ENCODE data around the gene OR51E1.

Gene OR51E1

DNA sequence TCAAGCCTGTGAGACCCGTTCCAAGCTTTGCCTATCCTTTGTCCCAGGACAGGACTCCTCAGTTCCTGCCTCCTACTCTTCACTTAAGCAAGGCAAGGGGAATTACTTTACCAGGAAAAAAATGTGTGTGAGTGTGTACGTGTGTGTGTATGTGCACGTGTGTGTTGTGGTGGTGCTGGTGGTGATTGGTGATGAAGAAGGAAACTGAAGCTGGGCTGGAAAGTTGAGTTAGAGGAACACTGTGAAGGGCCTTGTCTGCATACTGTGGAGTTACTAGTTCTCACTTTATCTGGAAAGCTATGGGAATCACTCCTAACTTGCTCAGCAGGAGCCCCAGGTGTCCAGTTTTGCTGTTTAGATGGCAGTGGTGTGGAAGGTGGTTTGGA is 6.1 kb upstream of the OR51E1 start:
- H3K4me3 ChIP-seq (ENCODE audit: low read depth, low read length), result no peak overlapping the region
- TF ChIP-seq, protein P1, sequence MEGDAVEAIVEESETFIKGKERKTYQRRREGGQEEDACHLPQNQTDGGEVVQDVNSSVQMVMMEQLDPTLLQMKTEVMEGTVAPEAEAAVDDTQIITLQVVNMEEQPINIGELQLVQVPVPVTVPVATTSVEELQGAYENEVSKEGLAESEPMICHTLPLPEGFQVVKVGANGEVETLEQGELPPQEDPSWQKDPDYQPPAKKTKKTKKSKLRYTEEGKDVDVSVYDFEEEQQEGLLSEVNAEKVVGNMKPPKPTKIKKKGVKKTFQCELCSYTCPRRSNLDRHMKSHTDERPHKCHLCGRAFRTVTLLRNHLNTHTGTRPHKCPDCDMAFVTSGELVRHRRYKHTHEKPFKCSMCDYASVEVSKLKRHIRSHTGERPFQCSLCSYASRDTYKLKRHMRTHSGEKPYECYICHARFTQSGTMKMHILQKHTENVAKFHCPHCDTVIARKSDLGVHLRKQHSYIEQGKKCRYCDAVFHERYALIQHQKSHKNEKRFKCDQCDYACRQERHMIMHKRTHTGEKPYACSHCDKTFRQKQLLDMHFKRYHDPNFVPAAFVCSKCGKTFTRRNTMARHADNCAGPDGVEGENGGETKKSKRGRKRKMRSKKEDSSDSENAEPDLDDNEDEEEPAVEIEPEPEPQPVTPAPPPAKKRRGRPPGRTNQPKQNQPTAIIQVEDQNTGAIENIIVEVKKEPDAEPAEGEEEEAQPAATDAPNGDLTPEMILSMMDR (IDR thresholded peaks at IDR 0.05; ENCODE audit: low read depth, low read length, missing control alignments), result no peak
- DNase-seq (ENCODE audit: low read depth), result no peak

DNA sequence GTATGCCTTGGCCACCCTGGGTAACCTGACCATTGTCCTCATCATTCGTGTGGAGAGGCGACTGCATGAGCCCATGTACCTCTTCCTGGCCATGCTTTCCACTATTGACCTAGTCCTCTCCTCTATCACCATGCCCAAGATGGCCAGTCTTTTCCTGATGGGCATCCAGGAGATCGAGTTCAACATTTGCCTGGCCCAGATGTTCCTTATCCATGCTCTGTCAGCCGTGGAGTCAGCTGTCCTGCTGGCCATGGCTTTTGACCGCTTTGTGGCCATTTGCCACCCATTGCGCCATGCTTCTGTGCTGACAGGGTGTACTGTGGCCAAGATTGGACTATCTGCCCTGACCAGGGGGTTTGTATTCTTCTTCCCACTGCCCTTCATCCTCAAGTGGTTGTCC is 3.9 kb upstream of the OR51E1 start:
- TF ChIP-seq, protein P1 (IDR thresholded peaks at IDR 0.05; ENCODE audit: low read depth, low read length, missing control alignments), result no peak
- H3K4me3 ChIP-seq (ENCODE audit: low read depth, low read length), result no peak overlapping the region
- DNase-seq (ENCODE audit: low read depth), result no peak

DNA sequence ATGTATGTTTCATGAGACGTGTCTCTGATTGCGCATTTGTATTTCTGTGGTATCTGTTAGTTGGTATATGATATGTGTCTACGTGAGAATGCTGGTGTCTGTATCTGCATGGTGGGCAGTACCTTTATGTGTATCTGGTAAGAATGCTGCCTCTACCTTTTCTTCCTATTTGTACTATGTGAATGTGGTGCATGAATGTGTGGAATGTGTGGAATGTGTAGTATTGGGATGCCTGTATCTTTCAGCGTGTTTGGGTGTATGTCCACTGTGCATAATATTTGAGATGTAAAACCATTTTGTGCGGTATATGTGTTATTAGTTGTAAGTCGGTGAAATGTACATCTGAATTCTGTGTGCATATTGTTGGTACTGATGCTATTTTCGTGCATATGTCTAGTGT is 2.3 kb upstream of the OR51E1 start:
- DNase-seq (ENCODE audit: low read depth), result no peak
- H3K4me3 ChIP-seq (ENCODE audit: low read depth, low read length), result no peak overlapping the region
- TF ChIP-seq, protein P1 (IDR thresholded peaks at IDR 0.05; ENCODE audit: low read depth, low read length, missing control alignments), result no peak

DNA sequence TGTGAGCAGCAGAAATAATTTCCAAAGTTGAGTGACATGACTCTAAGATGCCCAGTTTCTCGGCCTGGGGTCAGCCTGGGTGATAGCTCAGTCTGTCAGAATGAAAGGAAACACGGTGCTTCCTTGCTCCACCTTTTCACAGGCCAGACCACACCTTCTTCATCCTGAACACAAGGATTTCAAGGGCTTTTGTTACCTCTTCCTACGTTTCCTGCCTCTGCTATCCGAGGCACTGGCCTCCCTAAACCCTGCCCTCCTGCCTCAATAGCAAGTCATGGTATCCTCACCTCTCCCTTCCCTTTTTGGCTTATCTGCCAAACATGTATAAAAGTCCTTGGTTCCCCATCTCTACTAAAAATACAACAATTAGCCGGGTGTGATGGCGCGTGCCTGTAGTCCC is 1.7 kb upstream of the OR51E1 start:
- no peak for DNase-seq (ENCODE audit: low read depth)
- no peak overlapping the region for H3K4me3 ChIP-seq (ENCODE audit: low read depth, low read length)
- TF ChIP-seq, protein P1 (IDR thresholded peaks at IDR 0.05; ENCODE audit: low read depth, low read length, missing control alignments), result no peak

GRCh38 chr11:4643076-4643475 is 706 bp upstream of the OR51E1 start:
- DNase-seq (ENCODE audit: low read depth), result no peak
- no peak overlapping the region for H3K4me3 ChIP-seq (ENCODE audit: low read depth, low read length)
- TF ChIP-seq, protein P1 (IDR thresholded peaks at IDR 0.05; ENCODE audit: low read depth, low read length, missing control alignments), result no peak

DNA sequence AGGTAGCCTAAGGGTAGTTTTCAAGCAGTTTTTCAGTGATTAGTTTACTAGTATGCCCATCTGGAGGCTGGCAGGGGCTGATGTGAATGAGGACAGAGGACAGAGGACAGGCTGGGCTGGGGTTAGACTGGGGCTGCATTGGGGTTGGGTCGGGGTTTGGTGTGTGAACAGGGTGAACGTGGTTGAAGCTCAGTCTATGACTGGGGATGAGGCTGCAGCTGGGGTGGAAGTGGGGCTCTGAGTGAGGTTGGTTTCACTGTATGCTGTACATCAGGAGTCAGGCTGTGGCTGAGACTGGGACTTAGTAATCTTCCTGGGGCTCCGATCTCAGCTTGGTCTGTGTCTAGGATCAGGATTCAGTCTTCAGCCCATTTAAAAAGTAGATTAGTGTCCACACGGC is 451 bp downstream of the OR51E1 start:
- no peak overlapping the region for H3K4me3 ChIP-seq (ENCODE audit: low read depth, low read length)
- no peak for DNase-seq (ENCODE audit: low read depth)
- TF ChIP-seq, protein P1 (IDR thresholded peaks at IDR 0.05; ENCODE audit: low read depth, low read length, missing control alignments), result no peak

DNA sequence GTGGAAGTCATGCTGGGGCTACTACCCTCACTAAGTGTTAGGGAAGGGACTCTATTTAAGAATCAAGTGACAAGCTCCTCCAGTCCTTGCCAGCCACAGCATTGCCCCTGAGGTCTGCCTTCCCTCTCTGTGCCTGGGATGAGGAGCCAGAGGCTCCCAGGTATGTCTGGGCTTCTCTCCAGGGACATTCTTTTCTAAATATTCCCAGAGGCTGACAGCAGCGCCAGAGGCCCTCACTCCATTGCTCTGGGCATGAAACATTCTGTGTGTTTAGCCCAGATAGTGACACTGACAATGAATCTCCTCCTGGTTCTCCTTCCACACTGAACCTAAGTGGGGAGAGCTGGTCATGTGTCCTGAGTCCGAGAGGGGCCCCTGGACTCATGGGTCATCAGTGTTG is 2.2 kb downstream of the OR51E1 start:
- no peak overlapping the region for H3K4me3 ChIP-seq (ENCODE audit: low read depth, low read length)
- TF ChIP-seq, protein P1 (IDR thresholded peaks at IDR 0.05; ENCODE audit: low read depth, low read length, missing control alignments), result no peak
- DNase-seq (ENCODE audit: low read depth), result no peak

Data from GM12864 (cell line).